Measurements from ENCODE around the gene KIF1B.

KIF1B gene

DNA sequence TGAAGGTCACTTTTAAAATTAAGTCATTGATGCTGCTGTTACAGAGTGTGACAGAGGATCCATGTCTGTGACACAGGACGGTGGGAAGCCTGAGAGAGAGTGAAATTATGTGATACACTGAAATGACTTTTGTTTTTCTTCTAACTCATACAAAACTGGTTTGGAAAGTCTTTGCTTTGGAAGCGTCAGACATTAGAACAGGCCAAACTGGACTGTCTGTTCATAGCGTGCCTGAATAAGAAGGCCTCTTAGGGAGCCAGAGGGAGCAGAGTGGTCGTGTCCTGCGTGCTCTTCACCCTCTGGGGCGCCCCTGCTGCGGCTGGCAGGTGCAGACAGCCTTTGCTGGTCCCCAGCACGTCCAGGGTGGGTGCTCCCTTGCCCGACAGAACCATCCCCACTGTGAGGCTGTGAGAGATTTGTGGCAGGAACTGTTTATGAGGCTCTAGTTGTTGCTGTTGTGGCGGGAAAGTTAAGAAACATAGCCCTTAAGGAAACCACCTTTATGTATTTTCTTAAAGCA lies 168.8 kb downstream of the KIF1B start (continued):
- TF ChIP-seq, protein P1, sequence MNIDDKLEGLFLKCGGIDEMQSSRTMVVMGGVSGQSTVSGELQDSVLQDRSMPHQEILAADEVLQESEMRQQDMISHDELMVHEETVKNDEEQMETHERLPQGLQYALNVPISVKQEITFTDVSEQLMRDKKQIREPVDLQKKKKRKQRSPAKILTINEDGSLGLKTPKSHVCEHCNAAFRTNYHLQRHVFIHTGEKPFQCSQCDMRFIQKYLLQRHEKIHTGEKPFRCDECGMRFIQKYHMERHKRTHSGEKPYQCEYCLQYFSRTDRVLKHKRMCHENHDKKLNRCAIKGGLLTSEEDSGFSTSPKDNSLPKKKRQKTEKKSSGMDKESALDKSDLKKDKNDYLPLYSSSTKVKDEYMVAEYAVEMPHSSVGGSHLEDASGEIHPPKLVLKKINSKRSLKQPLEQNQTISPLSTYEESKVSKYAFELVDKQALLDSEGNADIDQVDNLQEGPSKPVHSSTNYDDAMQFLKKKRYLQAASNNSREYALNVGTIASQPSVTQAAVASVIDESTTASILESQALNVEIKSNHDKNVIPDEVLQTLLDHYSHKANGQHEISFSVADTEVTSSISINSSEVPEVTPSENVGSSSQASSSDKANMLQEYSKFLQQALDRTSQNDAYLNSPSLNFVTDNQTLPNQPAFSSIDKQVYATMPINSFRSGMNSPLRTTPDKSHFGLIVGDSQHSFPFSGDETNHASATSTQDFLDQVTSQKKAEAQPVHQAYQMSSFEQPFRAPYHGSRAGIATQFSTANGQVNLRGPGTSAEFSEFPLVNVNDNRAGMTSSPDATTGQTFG (tag by site-specific recombination; IDR thresholded peaks at IDR 0.05; ENCODE audit: borderline replicate concordance), result no peak
- no peak for TF ChIP-seq ZNF155 (tag by site-specific recombination; IDR thresholded peaks at IDR 0.05)

DNA sequence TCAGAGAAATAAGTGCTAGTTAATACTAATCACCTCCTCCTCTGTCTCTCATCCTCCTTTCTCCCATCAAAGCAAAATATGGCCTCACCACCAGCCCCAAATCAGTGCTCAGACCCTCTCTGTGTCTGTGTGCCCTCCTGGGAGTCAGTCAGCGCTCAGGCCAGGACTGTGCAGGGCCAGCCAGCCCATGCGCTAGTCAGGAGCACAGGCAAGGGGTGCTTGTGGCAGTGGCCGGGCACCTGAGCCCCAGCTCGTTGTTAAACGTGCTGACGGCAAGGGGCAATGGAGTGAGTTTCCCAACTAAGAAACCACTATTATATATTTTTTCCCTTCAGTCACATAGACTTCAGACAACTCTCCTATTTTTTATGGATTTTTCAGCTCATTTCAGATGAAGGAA lies 169.3 kb downstream of the KIF1B start:
- TF ChIP-seq ZNF600 (tag by site-specific recombination; IDR thresholded peaks at IDR 0.05) (no peak), ZNF660 (tag by site-specific recombination; IDR thresholded peaks at IDR 0.05) (no peak), ZFHX2 (tag by site-specific recombination; conservative IDR thresholded peaks at IDR 0.05) (no peak), ZFP3 (tag by site-specific recombination; IDR thresholded peaks at IDR 0.05; ENCODE audit: low read depth) (no peak), ZNF211 (tag by site-specific recombination; IDR thresholded peaks at IDR 0.05; ENCODE audit: low read depth) (no peak), ZNF350 (tag by site-specific recombination; IDR thresholded peaks at IDR 0.05) (no peak), ZIC2 (tag by site-specific recombination; IDR thresholded peaks at IDR 0.05) (no peak), SCRT2 (tag by site-specific recombination; IDR thresholded peaks at IDR 0.05) (no peak), KLF7 (tag by site-specific recombination; IDR thresholded peaks at IDR 0.05; ENCODE audit: borderline replicate concordance) (no peak), ZNF214 (tag by site-specific recombination; IDR thresholded peaks at IDR 0.05; ENCODE audit: borderline replicate concordance) (no peak), ZFP69B (tag by site-specific recombination; IDR thresholded peaks at IDR 0.05) (no peak), ZNF404 (tag by site-specific recombination; IDR thresholded peaks at IDR 0.05) (no peak), ZBTB21 (tag by site-specific recombination; IDR thresholded peaks at IDR 0.05) (no peak), IKZF3 (tag by site-specific recombination; IDR thresholded peaks at IDR 0.05) (no peak), ZNF121 (tag by site-specific recombination; IDR thresholded peaks at IDR 0.05) (no peak), ZFP41 (tag by site-specific recombination; IDR thresholded peaks at IDR 0.05; ENCODE audit: borderline replicate concordance) (no peak), HOXC10 (CRISPR knock-in tag; IDR thresholded peaks at IDR 0.05) (no peak)
- ChIA-PET POLR2A (no interaction called here), CTCF (interaction anchor here (0.7 to 1.1 kb wide), 2 partner anchors 42 to 114 kb away, joined by 3 read pairs; no protein-coding TSS in a partner anchor)
- Histone ChIP-seq H3K27ac (ENCODE audit: extremely low read depth, low read depth, low read length) (no peak overlapping the region), H3K9me3 (ENCODE audit: control insufficient read depth, insufficient read depth, low read depth, low read length) (no peaks in the 10 kb centered on the region), H3K4me3 (ENCODE audit: low read depth, low read length) (no peak overlapping the region), H3K36me3 (ENCODE audit: control insufficient read depth in 2 of 2, insufficient read depth in 1 of 2, low read length in 2 of 2) (peaks cover 10 to 47% of the 10 kb centered on the region in 2 experiments), H3K4me1 (ENCODE audit: control insufficient read depth, insufficient read depth, low read length) (no peaks in the 10 kb centered on the region)

DNA sequence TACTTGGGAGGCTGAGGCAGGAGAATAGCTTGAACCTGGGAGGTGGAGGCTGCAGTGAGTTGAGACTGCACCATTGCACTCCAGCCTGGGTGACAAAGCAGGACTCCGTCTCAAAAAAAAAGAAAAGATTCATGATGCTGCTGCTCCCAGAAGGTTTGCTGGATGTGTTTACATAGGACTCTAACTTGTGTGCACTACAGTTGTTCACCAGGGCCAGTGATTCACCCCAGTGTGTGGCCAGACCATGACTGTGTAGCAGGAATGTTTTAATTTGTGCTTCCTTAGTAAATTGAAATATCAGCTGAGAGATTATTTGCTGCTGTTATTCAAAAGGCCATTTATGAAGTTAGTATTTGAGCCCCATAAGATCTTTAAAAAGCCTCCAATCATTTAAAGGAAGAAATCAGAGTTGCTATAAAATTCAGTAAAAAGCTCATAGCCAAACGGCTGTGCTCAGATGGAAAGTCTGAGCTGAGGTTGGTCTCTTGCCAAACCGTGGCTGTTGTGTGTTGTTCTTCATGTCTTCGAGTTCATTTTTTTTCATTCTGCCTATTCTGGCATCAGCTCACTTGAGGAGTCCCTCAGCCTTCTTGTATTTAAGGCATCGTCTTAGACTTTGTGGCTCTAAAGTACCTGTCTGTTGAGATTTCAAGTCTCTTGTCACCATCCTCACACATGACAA lies 170.4 kb downstream of the KIF1B start:
- POLR2A ChIA-PET, result no interaction called here
- no peaks in the 10 kb centered on the region for H3K4me1 ChIP-seq (ENCODE audit: control insufficient read depth, insufficient read depth, low read length)
- peaks cover 6 to 38% of the 10 kb centered on the region in 2 experiments for H3K36me3 ChIP-seq (ENCODE audit: control insufficient read depth in 2 of 2, insufficient read depth in 1 of 2, low read length in 2 of 2)
- H3K9me3 ChIP-seq (ENCODE audit: control insufficient read depth, insufficient read depth, low read depth, low read length), result no peaks in the 10 kb centered on the region
- CTCF ChIA-PET, result interaction anchor here (0.6 to 1.4 kb wide), 6 partner anchors 41 to 365 kb away, joined by 3 to 6 read pairs (median 3); partner anchors contain the start of gene CENPS
- no peak overlapping the region for H3K27ac ChIP-seq (ENCODE audit: extremely low read depth, low read depth, low read length)
- H3K4me3 ChIP-seq (ENCODE audit: low read depth, low read length), result no peak overlapping the region
- no peak for TF ChIP-seq SCRT2 (tag by site-specific recombination; IDR thresholded peaks at IDR 0.05)
- TF ChIP-seq ZFP3 (tag by site-specific recombination; IDR thresholded peaks at IDR 0.05; ENCODE audit: low read depth), result no peak
- TF ChIP-seq, protein P2, sequence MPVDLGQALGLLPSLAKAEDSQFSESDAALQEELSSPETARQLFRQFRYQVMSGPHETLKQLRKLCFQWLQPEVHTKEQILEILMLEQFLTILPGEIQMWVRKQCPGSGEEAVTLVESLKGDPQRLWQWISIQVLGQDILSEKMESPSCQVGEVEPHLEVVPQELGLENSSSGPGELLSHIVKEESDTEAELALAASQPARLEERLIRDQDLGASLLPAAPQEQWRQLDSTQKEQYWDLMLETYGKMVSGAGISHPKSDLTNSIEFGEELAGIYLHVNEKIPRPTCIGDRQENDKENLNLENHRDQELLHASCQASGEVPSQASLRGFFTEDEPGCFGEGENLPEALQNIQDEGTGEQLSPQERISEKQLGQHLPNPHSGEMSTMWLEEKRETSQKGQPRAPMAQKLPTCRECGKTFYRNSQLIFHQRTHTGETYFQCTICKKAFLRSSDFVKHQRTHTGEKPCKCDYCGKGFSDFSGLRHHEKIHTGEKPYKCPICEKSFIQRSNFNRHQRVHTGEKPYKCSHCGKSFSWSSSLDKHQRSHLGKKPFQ (tag by site-specific recombination; IDR thresholded peaks at IDR 0.05), result no peak
- no peak for TF ChIP-seq ZNF114 (tag by site-specific recombination; IDR thresholded peaks at IDR 0.05)
- no peak for TF ChIP-seq ZNF433 (tag by site-specific recombination; IDR thresholded peaks at IDR 0.05; ENCODE audit: low read depth)
- no peak for TF ChIP-seq ZXDB (tag by site-specific recombination; IDR thresholded peaks at IDR 0.05)
- no peak for TF ChIP-seq ZBTB20 (tag by site-specific recombination; IDR thresholded peaks at IDR 0.05)
- TF ChIP-seq, protein P3, sequence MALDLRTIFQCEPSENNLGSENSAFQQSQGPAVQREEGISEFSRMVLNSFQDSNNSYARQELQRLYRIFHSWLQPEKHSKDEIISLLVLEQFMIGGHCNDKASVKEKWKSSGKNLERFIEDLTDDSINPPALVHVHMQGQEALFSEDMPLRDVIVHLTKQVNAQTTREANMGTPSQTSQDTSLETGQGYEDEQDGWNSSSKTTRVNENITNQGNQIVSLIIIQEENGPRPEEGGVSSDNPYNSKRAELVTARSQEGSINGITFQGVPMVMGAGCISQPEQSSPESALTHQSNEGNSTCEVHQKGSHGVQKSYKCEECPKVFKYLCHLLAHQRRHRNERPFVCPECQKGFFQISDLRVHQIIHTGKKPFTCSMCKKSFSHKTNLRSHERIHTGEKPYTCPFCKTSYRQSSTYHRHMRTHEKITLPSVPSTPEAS (tag by site-specific recombination; IDR thresholded peaks at IDR 0.05), result no peak
- TF ChIP-seq RBAK (tag by site-specific recombination; IDR thresholded peaks at IDR 0.05), result no peak
- TF ChIP-seq MYNN (tag by site-specific recombination; IDR thresholded peaks at IDR 0.05; ENCODE audit: borderline replicate concordance), result no peak
- no peak for TF ChIP-seq ZNF366 (tag by site-specific recombination; conservative IDR thresholded peaks at IDR 0.05)
